Spinal cord (tissue), 10 donors: ENCODE data around the gene PTBP2. TPM values are rescaled to one million over a fixed set of nuclear protein-coding genes. Genes with fewer than 3 reads are reported as not detected.
"Not testable (repeated sequence)": the region's sequence is repeated elsewhere in the genome, so short reads cannot be mapped to it uniquely, and the experiment has no call there.

Source experiments
- DNase-seq, 6 donors: peaks; one replicate each; pipeline versions ENCODE4 v3.0.0 to v3.0.0-alpha.2; 2013 to 2015; ENCODE audit warnings: low spot score in 6 of 6, low read depth in 4 of 6
- H3K27ac ChIP-seq: one replicate; pipeline ENCODE4 v1.5.1; 2013; ENCODE audit warnings: low read depth, low read length, control low read depth
- H3K27me3 ChIP-seq: one replicate; pipeline ENCODE4 v1.6.1; 2013; ENCODE audit warnings: low read length; ENCODE audit not compliant: control insufficient read depth, insufficient read depth
- H3K36me3 ChIP-seq: one replicate; pipeline ENCODE4 v1.6.1; 2013; ENCODE audit warnings: low read length; ENCODE audit not compliant: control insufficient read depth, insufficient read depth
- H3K4me1 ChIP-seq: one replicate; pipeline ENCODE4 v1.6.1; 2013; ENCODE audit warnings: low read length; ENCODE audit not compliant: control insufficient read depth, insufficient read depth
- H3K4me3 ChIP-seq: one replicate; pipeline ENCODE4 v1.5.1; 2013; ENCODE audit warnings: low read depth, low read length, control low read depth
- H3K9me3 ChIP-seq: one replicate; pipeline ENCODE4 v1.6.1; 2013; ENCODE audit warnings: low read length; ENCODE audit not compliant: control insufficient read depth, insufficient read depth
- WGBS: methylation state at CpG from one replicate; pipeline ENCODE4 v1.1.5; 2013; ENCODE audit warnings: missing lambda C conversion rate; ENCODE audit not compliant: insufficient coverage; 5-methylcytosine and 5-hydroxymethylcytosine counted together
- polyA plus RNA-seq, 2 donors: library from polyadenylated mRNA; unstranded; fragments of 120-200 nt; gene quantifications; one replicate each; pipeline ENCODE4 v1.2.1, GENCODE V29; 2013; ENCODE audit not compliant: insufficient read length in 2 of 2
- total RNA-seq, 2 donors: library from RNA; depleted of rRNA in 1 of 2; stranded (reverse); fragments of 120-200 nt in 1 of 2; fragments of >200 nt in 1 of 2; gene quantifications; one replicate each; pipeline versions ENCODE4 v1.2.3 to v1.2.4, GENCODE V29; 2013 to 2014
- donor health status: healthy.

The PTBP2 gene
- total and polyA plus RNA-seq, 4 donors, result 50.6 to 147 (median 74.3) TPM

- no peak overlapping the region for H3K4me3 ChIP-seq
- H3K27me3 ChIP-seq, result no peaks in the 10 kb centered on the region
- no peak overlapping the region for H3K27ac ChIP-seq
- no peak for DNase-seq
- peaks cover 2% of the 10 kb centered on the region for H3K9me3 ChIP-seq
- H3K36me3 ChIP-seq, result peaks cover 3% of the 10 kb centered on the region
- H3K4me1 ChIP-seq, result no peaks in the 10 kb centered on the region
- WGBS, result no CpG with 5 or more reads among the region's 1 CpG
These were observed 35.2 kb downstream of the PTBP2 start for GRCh38 chr1:96756789-96757188.

DNA sequence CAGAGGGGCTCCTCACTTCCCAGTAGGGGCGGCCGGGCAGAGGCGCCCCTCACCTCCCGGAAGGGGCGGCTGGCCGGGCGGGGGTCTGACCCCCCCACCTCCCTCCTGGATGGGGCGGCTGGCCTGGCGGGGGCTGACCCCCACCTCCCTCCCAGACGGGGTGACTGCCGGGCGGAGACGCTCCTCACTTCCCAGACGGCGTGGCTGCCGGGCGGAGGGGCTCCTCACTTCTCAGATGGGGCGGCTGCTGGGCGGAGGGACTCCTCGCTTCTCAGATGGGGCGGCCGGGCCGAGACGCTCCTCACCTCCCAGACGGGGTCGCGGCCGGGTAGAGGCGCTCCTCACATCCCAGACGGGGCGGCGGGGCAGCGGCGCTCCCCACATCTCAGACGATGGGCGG is 41.0 kb downstream of the PTBP2 start:
- H3K27ac ChIP-seq, H3K36me3 ChIP-seq, H3K27me3 ChIP-seq, H3K9me3 ChIP-seq, DNase-seq, H3K4me1 ChIP-seq, H3K4me3 ChIP-seq: not testable (repeated sequence)
- WGBS, result 99% methylated on average over 24 of the region's 36 CpGs

GRCh38 chr1:96763514-96763913 is 41.9 kb downstream of the PTBP2 start:
- Histone ChIP-seq H3K36me3 (peaks cover 8% of the 10 kb centered on the region), H3K4me1 (no peaks in the 10 kb centered on the region), H3K27me3 (no peaks in the 10 kb centered on the region), H3K9me3 (no peaks in the 10 kb centered on the region), H3K27ac (no peak overlapping the region), H3K4me3 (no peak overlapping the region)
- no peak for DNase-seq
- no CpG with 5 or more reads among the region's 4 CpGs for WGBS

DNA sequence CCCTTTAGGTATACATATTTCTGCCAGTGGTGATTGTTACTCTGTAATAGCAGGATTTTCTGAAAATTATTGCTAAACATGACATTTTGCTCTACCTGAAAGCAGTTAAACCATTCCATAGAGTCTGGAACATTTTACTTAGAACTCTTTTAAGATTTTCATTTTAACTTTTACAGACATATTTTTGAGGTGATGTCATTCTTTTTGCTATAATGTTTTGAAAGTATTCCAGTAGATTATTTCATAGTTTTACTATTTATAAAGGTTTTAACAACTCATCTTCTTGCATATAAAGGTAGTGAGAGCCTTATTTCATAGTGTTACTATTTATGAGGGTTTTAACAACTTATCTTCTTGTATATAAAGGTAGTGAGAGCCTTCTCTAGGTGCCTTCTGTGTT is 42.9 kb downstream of the PTBP2 start:
- Histone ChIP-seq H3K36me3 (peaks cover 8% of the 10 kb centered on the region), H3K4me3 (no peak overlapping the region), H3K4me1 (no peaks in the 10 kb centered on the region), H3K27me3 (no peaks in the 10 kb centered on the region), H3K9me3 (no peaks in the 10 kb centered on the region), H3K27ac (no peak overlapping the region)
- no peak for DNase-seq

GRCh38 chr1:96771847-96772246 is 50.3 kb downstream of the PTBP2 start:
- Histone ChIP-seq H3K9me3 (no peaks in the 10 kb centered on the region), H3K27ac (no peak overlapping the region), H3K36me3 (peaks cover 8% of the 10 kb centered on the region), H3K4me3 (no peak overlapping the region), H3K4me1 (no peaks in the 10 kb centered on the region), H3K27me3 (no peaks in the 10 kb centered on the region)
- DNase-seq, result no peak
- 71% methylated on average over 2 of the region's 2 CpGs for WGBS

DNA sequence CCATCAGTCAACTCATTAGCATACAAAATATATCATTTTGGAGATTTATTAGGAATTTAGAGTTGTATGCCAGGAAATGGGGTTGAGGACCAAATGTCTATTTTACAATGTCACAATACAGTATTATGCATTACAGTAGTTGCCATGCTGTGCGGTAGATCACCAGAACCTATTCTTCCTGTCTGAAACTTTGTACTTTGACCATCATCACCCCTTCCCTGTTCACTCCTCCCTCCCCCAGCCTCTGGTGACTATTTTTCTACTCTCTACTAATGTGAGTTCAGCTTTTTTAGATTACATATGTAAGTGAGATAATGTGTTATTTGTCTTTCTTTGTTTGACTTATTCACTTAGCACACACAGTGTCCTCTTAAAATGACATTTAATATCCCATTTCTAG is 50.8 kb downstream of the PTBP2 start:
- Histone ChIP-seq H3K36me3 (peaks cover 8% of the 10 kb centered on the region), H3K27me3 (no peaks in the 10 kb centered on the region), H3K4me1 (no peaks in the 10 kb centered on the region), H3K9me3 (no peaks in the 10 kb centered on the region), H3K27ac (no peak overlapping the region), H3K4me3 (no peak overlapping the region)
- no peak for DNase-seq
- no CpG with 5 or more reads among the region's 1 CpG for WGBS

- Histone ChIP-seq H3K27me3 (no peaks in the 10 kb centered on the region), H3K4me1 (no peaks in the 10 kb centered on the region), H3K4me3 (no peak overlapping the region), H3K27ac (no peak overlapping the region), H3K36me3 (peaks cover 8% of the 10 kb centered on the region), H3K9me3 (no peaks in the 10 kb centered on the region)
- 100% methylated on average over 2 of the region's 4 CpGs for WGBS
- no peak for DNase-seq
These were observed 51.4 kb downstream of the PTBP2 start for GRCh38 chr1:96772972-96773371.

- no peak for DNase-seq
- no peaks in the 10 kb centered on the region for H3K9me3 ChIP-seq
- H3K4me3 ChIP-seq, result no peak overlapping the region
- H3K4me1 ChIP-seq, result no peaks in the 10 kb centered on the region
- no peaks in the 10 kb centered on the region for H3K27me3 ChIP-seq
- H3K36me3 ChIP-seq, result peaks cover 4% of the 10 kb centered on the region
- H3K27ac ChIP-seq, result no peak overlapping the region
These were observed 60.6 kb downstream of the PTBP2 start for GRCh38 chr1:96782206-96782605.

DNA sequence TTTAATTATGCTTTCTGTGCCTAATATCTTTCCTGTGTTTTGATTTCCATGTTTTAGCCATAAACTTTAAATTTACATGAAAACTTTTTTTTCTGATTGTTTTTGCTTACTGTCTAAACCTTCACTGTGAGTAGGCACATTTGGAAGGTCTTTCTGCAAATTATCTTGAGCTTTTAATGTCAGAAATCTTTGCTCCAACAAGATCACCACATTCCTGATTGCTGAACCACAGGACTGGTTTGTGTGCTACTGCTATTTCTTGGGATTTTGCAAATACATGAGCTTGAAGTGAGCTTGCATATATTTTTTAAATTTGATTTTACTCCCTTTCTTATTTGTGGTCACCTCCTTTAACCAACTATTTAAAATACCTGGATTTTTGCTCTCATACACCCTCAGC is 61.3 kb downstream of the PTBP2 start:
- Histone ChIP-seq H3K27ac (no peak overlapping the region), H3K27me3 (no peaks in the 10 kb centered on the region), H3K4me3 (no peak overlapping the region), H3K9me3 (no peaks in the 10 kb centered on the region), H3K4me1 (no peaks in the 10 kb centered on the region), H3K36me3 (peaks cover 4% of the 10 kb centered on the region)
- no peak for DNase-seq

DNA sequence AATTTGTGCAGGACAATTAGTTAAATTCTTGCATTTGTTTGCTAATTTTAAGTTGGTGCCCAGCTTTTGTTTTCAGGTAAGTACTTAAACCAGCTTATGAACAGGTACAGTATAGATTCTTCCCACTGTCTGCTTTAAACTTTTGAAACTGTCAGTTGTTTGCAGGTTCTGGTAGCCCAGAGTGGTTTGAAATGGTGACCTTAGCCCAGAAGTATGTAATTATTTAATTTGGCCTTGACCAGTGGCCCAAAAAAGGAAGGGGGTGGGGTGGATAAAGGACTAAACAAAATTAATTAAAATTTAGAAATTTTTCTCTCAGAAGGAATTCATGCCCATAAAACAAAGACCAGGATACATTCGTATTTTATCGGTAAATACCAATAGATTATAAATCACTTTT is 69.0 kb downstream of the PTBP2 start:
- Histone ChIP-seq H3K9me3 (no peaks in the 10 kb centered on the region), H3K27ac (no peak overlapping the region), H3K36me3 (peaks cover 7% of the 10 kb centered on the region), H3K4me3 (no peak overlapping the region), H3K27me3 (no peaks in the 10 kb centered on the region), H3K4me1 (no peaks in the 10 kb centered on the region)
- no CpG with 5 or more reads among the region's 2 CpGs for whole genome bisulfite sequencing
- DNase-seq, result no peak

DNA sequence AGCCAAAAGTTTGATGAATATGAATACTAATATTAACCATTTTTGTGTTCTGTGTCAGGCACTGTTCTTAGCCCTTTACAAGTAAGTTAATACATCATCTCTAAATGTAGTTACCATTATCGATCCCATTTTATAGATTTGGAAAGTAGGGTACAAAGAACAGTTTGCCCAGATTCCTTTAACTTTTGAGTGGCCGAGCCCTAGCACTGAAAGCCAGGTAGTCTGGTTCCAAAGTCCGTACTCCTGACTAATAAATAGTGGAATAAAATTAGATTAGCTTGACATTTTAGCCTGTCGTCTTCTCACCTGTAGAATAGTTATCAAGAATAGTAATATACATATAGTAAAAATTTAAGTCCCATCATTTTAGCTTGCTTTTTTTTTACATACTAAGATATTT is 70.6 kb downstream of the PTBP2 start:
- no peak for DNase-seq
- Histone ChIP-seq H3K4me1 (no peaks in the 10 kb centered on the region), H3K4me3 (no peak overlapping the region), H3K27me3 (no peaks in the 10 kb centered on the region), H3K27ac (no peak overlapping the region), H3K9me3 (no peaks in the 10 kb centered on the region), H3K36me3 (peaks cover 3% of the 10 kb centered on the region)
- WGBS, result 100% methylated on average over 1 of the region's 4 CpGs
